ENCODE results near the gene SPRYD7. TPM values are rescaled to one million over a fixed set of nuclear protein-coding genes. Genes with fewer than 3 reads are reported as not detected.
A peak's percentile ranks its signal among the peaks of the same experiment; 100 is the strongest.

SPRYD7 gene
- total and polyA plus RNA-seq, 2 of the 13 experiments (the other 11 are each of a cell fraction or from before 2014, with no cell fraction given) = 2.7 to 5.9 TPM

DNA sequence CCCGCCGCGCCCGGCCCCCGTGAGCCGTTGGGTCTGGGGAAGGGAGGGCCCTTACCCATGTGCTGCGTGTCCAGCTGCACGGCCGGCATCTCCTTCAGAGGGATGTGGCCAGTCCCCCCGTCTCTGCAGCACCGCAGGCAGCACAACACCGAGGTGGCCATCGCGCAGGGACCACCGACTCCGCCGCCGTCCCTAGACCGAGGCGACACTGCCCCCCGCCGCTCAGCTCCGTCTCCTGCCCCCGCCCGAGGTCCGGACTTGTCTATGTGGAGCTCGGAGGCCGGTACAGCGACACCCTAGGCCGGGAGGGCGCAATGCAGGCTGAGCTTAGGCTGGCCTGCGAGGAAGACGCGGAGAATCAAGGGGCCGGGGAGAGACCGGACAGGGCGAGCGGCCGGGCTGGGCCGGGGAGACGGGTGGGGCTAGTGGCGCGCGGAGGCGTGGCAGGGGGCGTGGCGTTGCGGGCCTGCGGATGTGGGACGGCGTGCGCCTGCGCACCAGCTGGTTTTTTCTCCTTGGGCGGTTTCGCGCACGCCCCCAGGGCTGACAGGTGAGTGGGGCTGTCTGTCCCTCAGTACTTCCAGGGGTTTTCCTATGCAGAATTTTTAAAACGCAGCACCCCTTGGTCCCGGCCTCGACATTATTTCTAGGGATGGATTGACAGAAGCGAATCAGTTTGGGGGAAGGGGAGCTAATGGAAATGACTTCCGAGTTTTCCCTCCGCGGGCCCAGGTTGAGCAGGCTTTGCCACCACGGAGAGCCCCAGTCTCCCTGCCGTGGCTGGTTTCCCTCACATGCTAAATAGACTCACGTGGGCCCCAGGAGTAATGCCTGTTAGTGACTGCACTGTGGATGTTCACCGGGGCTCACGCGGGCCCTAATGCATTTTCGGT, at the start of gene SPRYD7 (continued):
- TF ChIP-seq, protein P1, sequence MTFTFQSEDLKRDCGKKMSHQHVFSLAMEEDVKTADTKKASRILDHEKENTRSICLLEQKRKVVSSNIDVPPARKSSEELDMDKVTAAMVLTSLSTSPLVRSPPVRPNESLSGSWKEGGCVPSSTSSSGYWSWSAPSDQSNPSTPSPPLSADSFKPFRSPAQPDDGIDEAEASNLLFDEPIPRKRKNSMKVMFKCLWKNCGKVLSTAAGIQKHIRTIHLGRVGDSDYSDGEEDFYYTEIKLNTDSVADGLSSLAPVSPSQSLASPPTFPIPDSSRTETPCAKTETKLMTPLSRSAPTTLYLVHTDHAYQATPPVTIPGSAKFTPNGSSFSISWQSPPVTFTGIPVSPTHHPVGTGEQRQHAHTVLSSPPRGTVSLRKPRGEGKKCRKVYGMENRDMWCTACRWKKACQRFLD (CRISPR knock-in tag; IDR thresholded peaks at IDR 0.05; ENCODE audit: borderline replicate concordance) = no peak
- TF ChIP-seq SSRP1 (CRISPR knock-in tag; IDR thresholded peaks at IDR 0.05) (no peak), ZNF850 (CRISPR knock-in tag; conservative IDR thresholded peaks at IDR 0.05) (no peak), ZNF660 (CRISPR knock-in tag; IDR thresholded peaks at IDR 0.05; ENCODE audit: borderline replicate concordance, low read depth) (no peak), ZNF205 (CRISPR knock-in tag; IDR thresholded peaks at IDR 0.05) (peak; percentile 85), NFE2L2 (IDR thresholded peaks at IDR 0.05; ENCODE audit: low read length) (no peak), HOXA5 (CRISPR knock-in tag; IDR thresholded peaks at IDR 0.05) (peak; percentile 56), JUNB (CRISPR knock-in tag; IDR thresholded peaks at IDR 0.05; ENCODE audit: borderline replicate concordance) (no peak), ZBTB8A (CRISPR knock-in tag; IDR thresholded peaks at IDR 0.05; ENCODE audit: borderline replicate concordance, low read depth) (no peak), ZNF510 (CRISPR knock-in tag; IDR thresholded peaks at IDR 0.05; ENCODE audit: low read depth) (no peak), NFKBIZ (CRISPR knock-in tag; IDR thresholded peaks at IDR 0.05) (0 out of 2 replicates have a peak, but pooled peaks have one; percentile 42), RORA (CRISPR knock-in tag; IDR thresholded peaks at IDR 0.05) (no peak), ZNF235 (CRISPR knock-in tag; IDR thresholded peaks at IDR 0.05; ENCODE audit: borderline replicate concordance) (peak; percentile 72; the same call in 1 of the 2 replicates), SALL1 (CRISPR knock-in tag; IDR thresholded peaks at IDR 0.05) (peak; percentile 73), MTA1 (CRISPR knock-in tag; IDR thresholded peaks at IDR 0.05; ENCODE audit: borderline replicate concordance) (peak; percentile 58; the same call in 1 of the 2 replicates)
- TF ChIP-seq, protein P2, sequence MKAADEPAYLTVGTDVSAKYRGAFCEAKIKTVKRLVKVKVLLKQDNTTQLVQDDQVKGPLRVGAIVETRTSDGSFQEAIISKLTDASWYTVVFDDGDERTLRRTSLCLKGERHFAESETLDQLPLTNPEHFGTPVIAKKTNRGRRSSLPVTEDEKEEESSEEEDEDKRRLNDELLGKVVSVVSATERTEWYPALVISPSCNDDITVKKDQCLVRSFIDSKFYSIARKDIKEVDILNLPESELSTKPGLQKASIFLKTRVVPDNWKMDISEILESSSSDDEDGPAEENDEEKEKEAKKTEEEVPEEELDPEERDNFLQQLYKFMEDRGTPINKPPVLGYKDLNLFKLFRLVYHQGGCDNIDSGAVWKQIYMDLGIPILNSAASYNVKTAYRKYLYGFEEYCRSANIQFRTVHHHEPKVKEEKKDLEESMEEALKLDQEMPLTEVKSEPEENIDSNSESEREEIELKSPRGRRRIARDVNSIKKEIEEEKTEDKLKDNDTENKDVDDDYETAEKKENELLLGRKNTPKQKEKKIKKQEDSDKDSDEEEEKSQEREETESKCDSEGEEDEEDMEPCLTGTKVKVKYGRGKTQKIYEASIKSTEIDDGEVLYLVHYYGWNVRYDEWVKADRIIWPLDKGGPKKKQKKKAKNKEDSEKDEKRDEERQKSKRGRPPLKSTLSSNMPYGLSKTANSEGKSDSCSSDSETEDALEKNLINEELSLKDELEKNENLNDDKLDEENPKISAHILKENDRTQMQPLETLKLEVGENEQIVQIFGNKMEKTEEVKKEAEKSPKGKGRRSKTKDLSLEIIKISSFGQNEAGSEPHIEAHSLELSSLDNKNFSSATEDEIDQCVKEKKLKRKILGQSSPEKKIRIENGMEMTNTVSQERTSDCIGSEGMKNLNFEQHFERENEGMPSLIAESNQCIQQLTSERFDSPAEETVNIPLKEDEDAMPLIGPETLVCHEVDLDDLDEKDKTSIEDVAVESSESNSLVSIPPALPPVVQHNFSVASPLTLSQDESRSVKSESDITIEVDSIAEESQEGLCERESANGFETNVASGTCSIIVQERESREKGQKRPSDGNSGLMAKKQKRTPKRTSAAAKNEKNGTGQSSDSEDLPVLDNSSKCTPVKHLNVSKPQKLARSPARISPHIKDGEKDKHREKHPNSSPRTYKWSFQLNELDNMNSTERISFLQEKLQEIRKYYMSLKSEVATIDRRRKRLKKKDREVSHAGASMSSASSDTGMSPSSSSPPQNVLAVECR (CRISPR knock-in tag; IDR thresholded peaks at IDR 0.05; ENCODE audit: borderline replicate concordance) = peak; percentile 89
- TF ChIP-seq, protein P3, sequence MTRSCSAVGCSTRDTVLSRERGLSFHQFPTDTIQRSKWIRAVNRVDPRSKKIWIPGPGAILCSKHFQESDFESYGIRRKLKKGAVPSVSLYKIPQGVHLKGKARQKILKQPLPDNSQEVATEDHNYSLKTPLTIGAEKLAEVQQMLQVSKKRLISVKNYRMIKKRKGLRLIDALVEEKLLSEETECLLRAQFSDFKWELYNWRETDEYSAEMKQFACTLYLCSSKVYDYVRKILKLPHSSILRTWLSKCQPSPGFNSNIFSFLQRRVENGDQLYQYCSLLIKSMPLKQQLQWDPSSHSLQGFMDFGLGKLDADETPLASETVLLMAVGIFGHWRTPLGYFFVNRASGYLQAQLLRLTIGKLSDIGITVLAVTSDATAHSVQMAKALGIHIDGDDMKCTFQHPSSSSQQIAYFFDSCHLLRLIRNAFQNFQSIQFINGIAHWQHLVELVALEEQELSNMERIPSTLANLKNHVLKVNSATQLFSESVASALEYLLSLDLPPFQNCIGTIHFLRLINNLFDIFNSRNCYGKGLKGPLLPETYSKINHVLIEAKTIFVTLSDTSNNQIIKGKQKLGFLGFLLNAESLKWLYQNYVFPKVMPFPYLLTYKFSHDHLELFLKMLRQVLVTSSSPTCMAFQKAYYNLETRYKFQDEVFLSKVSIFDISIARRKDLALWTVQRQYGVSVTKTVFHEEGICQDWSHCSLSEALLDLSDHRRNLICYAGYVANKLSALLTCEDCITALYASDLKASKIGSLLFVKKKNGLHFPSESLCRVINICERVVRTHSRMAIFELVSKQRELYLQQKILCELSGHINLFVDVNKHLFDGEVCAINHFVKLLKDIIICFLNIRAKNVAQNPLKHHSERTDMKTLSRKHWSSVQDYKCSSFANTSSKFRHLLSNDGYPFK (CRISPR knock-in tag; IDR thresholded peaks at IDR 0.05; ENCODE audit: borderline replicate concordance) = peak; percentile 46; the same call in 1 of the 2 replicates
- TF ChIP-seq, protein P4, sequence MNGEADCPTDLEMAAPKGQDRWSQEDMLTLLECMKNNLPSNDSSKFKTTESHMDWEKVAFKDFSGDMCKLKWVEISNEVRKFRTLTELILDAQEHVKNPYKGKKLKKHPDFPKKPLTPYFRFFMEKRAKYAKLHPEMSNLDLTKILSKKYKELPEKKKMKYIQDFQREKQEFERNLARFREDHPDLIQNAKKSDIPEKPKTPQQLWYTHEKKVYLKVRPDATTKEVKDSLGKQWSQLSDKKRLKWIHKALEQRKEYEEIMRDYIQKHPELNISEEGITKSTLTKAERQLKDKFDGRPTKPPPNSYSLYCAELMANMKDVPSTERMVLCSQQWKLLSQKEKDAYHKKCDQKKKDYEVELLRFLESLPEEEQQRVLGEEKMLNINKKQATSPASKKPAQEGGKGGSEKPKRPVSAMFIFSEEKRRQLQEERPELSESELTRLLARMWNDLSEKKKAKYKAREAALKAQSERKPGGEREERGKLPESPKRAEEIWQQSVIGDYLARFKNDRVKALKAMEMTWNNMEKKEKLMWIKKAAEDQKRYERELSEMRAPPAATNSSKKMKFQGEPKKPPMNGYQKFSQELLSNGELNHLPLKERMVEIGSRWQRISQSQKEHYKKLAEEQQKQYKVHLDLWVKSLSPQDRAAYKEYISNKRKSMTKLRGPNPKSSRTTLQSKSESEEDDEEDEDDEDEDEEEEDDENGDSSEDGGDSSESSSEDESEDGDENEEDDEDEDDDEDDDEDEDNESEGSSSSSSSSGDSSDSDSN (CRISPR knock-in tag; IDR thresholded peaks at IDR 0.05) = peak; percentile 92
